HG03565 (cell line): ENCODE data around the gene NFIX.

Experiments
- ATAC-seq: cut with Tn5 transposase; IDR thresholded peaks from one replicate; pipeline ENCODE4 v1.9.1; 2021; ENCODE audit warnings: mild to moderate bottlenecking, moderate library complexity; ENCODE audit not compliant: unreplicated experiment

NFIX gene

GRCh38 chr19:13069415-13070359, 74.4 kb downstream of the NFIX start:
- ATAC-seq: no peak

- no peak for ATAC-seq
Measured at GRCh38 chr19:13070425-13071140, 75.3 kb downstream of the NFIX start.

- no peak for ATAC-seq
Measured at GRCh38 chr19:13071444-13072187, 76.3 kb downstream of the NFIX start.

GRCh38 chr19:13072188-13072908, 77.1 kb downstream of the NFIX start:
- no peak for ATAC-seq

- no peak for ATAC-seq
Measured at GRCh38 chr19:13073263-13073662, 78.0 kb downstream of the NFIX start.

GRCh38 chr19:13074378-13074777, 79.1 kb downstream of the NFIX start:
- no peak for ATAC-seq

- ATAC-seq: no peak
Measured at GRCh38 chr19:13076320-13076719, 81.0 kb downstream of the NFIX start.

- ATAC-seq: no peak
Measured at GRCh38 chr19:13076787-13077186, 81.5 kb downstream of the NFIX start.

GRCh38 chr19:13077240-13077639, 82.0 kb downstream of the NFIX start:
- ATAC-seq: no peak

GRCh38 chr19:13078381-13078780, 83.1 kb downstream of the NFIX start:
- ATAC-seq: no peak

GRCh38 chr19:13078897-13079541, 83.7 kb downstream of the NFIX start:
- no peak for ATAC-seq

- no peak for ATAC-seq
Measured at GRCh38 chr19:13079542-13079986, 84.3 kb downstream of the NFIX start.

- ATAC-seq: no peak
Measured at GRCh38 chr19:13082192-13083007, 87.1 kb downstream of the NFIX start.

GRCh38 chr19:13083008-13083404, 87.7 kb downstream of the NFIX start:
- ATAC-seq: no peak

GRCh38 chr19:13083627-13084026, 88.4 kb downstream of the NFIX start:
- ATAC-seq: no peak

- ATAC-seq: no peak
Measured at GRCh38 chr19:13085666-13086065, 90.4 kb downstream of the NFIX start.

- no peak for ATAC-seq
Measured at GRCh38 chr19:13086341-13086740, 91.1 kb downstream of the NFIX start.

GRCh38 chr19:13087295-13087694, 92.0 kb downstream of the NFIX start:
- ATAC-seq: no peak

- ATAC-seq: no peak
Measured at GRCh38 chr19:13087795-13088537, 92.7 kb downstream of the NFIX start.
